Upper lobe of left lung (tissue), 4 donors: Measurements from ENCODE around the gene RFX2.

ENCODE experiments used
- EP300 ChIP-seq, 4 donors: sonication (generic); formaldehyde crosslinking; IDR thresholded peaks; one replicate each; pipeline ENCODE4 v1.5.1; 2017; ENCODE audit warnings: antibody characterized with exemption in 4 of 4, control low read depth in 2 of 4
- POLR2A ChIP-seq, 4 donors: fragments of 450-650 bp; IDR thresholded peaks; one replicate each; pipeline ENCODE4 v1.5.1; 2016 to 2017; ENCODE audit warnings: antibody characterized with exemption in 4 of 4, mild to moderate bottlenecking in 2 of 4
- POLR2AphosphoS5 ChIP-seq, 2 donors: sonication (generic); formaldehyde crosslinking; IDR thresholded peaks; one replicate each; pipeline ENCODE4 v1.5.1; 2017; ENCODE audit warnings: antibody characterized with exemption in 2 of 2
- TF ChIP-seq, protein P1 (sequence below), 6 experiments: fragments of 450-650 bp in 4 of 6; fragments of 200-600 bp in 2 of 6; sonication (generic) in 2 of 6; IDR thresholded peaks; one replicate each; pipeline ENCODE4 v1.5.1; 2016 to 2019; ENCODE audit warnings: antibody characterized with exemption in 6 of 6

DNA sequence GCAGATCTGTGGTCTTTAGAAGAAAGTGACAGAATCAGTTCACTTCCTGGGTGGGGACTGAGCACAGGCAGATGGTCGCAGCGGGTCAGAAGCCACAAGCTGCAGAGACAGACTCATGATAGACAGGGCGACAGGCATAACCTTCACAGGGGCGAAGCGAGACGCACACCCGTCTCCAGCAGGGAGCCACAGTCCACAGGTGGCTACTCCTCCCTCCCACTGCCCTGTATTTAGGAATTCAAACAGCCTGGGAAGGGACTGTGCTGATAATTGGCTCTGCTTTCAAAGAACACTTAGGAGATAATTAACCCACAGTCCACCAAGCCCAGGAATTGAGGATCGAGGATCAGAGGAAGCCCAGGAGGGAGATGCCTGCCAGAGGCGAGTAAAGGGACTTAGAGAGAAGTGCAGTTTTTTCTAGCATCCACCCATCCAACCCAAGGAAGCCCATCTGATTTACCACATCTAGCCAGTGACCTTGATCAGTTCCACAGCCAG lies 23.2 kb downstream of the RFX2 start:
- peak in 1 of 4 donors; percentile 40 for TF ChIP-seq POLR2A (IDR thresholded peaks at IDR 0.05)
- no peak for TF ChIP-seq EP300 (IDR thresholded peaks at IDR 0.05)
- TF ChIP-seq, protein P1, sequence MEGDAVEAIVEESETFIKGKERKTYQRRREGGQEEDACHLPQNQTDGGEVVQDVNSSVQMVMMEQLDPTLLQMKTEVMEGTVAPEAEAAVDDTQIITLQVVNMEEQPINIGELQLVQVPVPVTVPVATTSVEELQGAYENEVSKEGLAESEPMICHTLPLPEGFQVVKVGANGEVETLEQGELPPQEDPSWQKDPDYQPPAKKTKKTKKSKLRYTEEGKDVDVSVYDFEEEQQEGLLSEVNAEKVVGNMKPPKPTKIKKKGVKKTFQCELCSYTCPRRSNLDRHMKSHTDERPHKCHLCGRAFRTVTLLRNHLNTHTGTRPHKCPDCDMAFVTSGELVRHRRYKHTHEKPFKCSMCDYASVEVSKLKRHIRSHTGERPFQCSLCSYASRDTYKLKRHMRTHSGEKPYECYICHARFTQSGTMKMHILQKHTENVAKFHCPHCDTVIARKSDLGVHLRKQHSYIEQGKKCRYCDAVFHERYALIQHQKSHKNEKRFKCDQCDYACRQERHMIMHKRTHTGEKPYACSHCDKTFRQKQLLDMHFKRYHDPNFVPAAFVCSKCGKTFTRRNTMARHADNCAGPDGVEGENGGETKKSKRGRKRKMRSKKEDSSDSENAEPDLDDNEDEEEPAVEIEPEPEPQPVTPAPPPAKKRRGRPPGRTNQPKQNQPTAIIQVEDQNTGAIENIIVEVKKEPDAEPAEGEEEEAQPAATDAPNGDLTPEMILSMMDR (IDR thresholded peaks at IDR 0.05): no peak
- TF ChIP-seq POLR2AphosphoS5 (IDR thresholded peaks at IDR 0.05): no peak
